ENCODE data around the gene LYG1. TPM values are rescaled to one million over a fixed set of nuclear protein-coding genes. Genes with fewer than 3 reads are reported as not detected.
"Not testable (repeated sequence)": the region's sequence is repeated elsewhere in the genome, so short reads cannot be mapped to it uniquely, and the experiment has no call there.

Gene LYG1
- polyA plus RNA-seq (2012; rRNA removed): 1.2 and 1.4 TPM in 2 replicates
- 0.41 and 0.59 TPM in 2 replicates for polyA plus RNA-seq (2012; cell fraction: cytosol; rRNA removed)
- polyA plus RNA-seq (2012; cell fraction: nucleus; rRNA removed): 9.4 and 10.1 TPM in 2 replicates

DNA sequence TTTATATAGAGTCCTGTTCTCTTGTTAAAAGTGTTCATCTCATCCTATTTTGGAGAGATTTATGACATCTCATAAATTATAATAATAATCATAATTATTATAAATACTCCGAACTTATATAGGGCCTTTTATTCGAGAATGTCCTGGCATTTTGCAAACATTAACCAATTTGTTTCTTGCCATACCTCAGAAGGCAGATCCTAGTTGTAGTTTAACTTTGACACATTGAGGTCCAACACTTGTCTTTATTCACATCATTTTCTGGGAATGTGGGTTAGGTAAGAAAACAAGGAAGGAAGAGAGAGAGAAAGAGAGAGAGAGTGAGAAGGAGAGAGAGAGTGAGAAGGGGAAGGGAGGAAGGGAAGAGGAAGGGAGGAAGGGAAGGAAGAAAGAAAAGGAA lies at the start of gene LYG1:
Gene LYG1 (minus strand): TSS at position 101 of the 400 bp plus-strand sequence. CDS start 5,527 bp downstream, outside the sequence.
- H3K79me2 ChIP-seq (ENCODE audit: insufficient read depth); H4K20me1 ChIP-seq (ENCODE audit: insufficient read depth); DNase-seq; CTCF ChIA-PET; H3K9me3 ChIP-seq; H3K4me1 ChIP-seq (ENCODE audit: control insufficient read depth in 1 of 2, insufficient read depth in 2 of 2, low read depth in 1 of 2, low read length in 1 of 2); H3K36me3 ChIP-seq (replicated peaks in 1 of 2; ENCODE audit: control insufficient read depth in 1 of 2, insufficient read depth in 2 of 2, low read length in 1 of 2); H3K4me3 ChIP-seq (ENCODE audit: low read depth in 2 of 2, low read length in 1 of 2); H3K4me2 ChIP-seq; H3F3A ChIP-seq (replicated peaks; ENCODE audit: insufficient read depth); H3K27ac ChIP-seq (ENCODE audit: low read depth in 2 of 2, low read length in 1 of 2); H3K27me3 ChIP-seq (ENCODE audit: insufficient read depth); H2AFZ ChIP-seq (ENCODE audit: low read depth); H3K9me2 ChIP-seq; POLR2A ChIA-PET; H3K9ac ChIP-seq: not testable (repeated sequence)
- 94% methylated on average over 2 of the region's 2 CpGs for WGBS (ENCODE audit: low lambda C conversion rate)

- Histone ChIP-seq H3K36me3 (replicated peaks in 1 of 2; ENCODE audit: control insufficient read depth in 1 of 2, insufficient read depth in 2 of 2, low read length in 1 of 2) (no peaks in the 10 kb centered on the region), H3K9ac (no peak overlapping the region), H3K27ac (ENCODE audit: low read depth in 2 of 2, low read length in 1 of 2) (no peak overlapping the region), H3K4me1 (ENCODE audit: control insufficient read depth in 1 of 2, insufficient read depth in 2 of 2, low read depth in 1 of 2, low read length in 1 of 2) (no peaks in the 10 kb centered on the region), H3K9me3 (no peaks in the 10 kb centered on the region), H3F3A (replicated peaks; ENCODE audit: insufficient read depth) (no peaks in the 10 kb centered on the region), H2AFZ (ENCODE audit: low read depth) (no peak overlapping the region), H3K27me3 (ENCODE audit: insufficient read depth) (no peaks in the 10 kb centered on the region), H3K9me2 (no peaks in the 10 kb centered on the region), H3K4me3 (ENCODE audit: low read depth in 2 of 2, low read length in 1 of 2) (no peak overlapping the region), H3K79me2 (ENCODE audit: insufficient read depth) (peaks cover 98% of the 10 kb centered on the region), H3K4me2 (no peak overlapping the region), H4K20me1 (ENCODE audit: insufficient read depth) (peaks cover 47% of the 10 kb centered on the region)
- ChIA-PET CTCF (no interaction called here), POLR2A (no interaction called here)
- no peak for DNase-seq
- TF ChIP-seq YY1 (IDR thresholded peaks at IDR 0.05; ENCODE audit: low read depth): no peak
- no peak for TF ChIP-seq MEF2A (IDR thresholded peaks at IDR 0.05; ENCODE audit: borderline replicate concordance, low read depth)
- no peak for TF ChIP-seq USF1 (IDR thresholded peaks at IDR 0.05; ENCODE audit: borderline replicate concordance, low read depth)
- no peak for TF ChIP-seq IRF3 (IDR thresholded peaks at IDR 0.05; ENCODE audit: low read depth, low read length)
- no peak for TF ChIP-seq SIN3A (IDR thresholded peaks at IDR 0.05; ENCODE audit: borderline replicate concordance, low read depth, low read length)
- TF ChIP-seq CHD2 (IDR thresholded peaks at IDR 0.05; ENCODE audit: low read length, partially characterized antibody): no peak
- TF ChIP-seq, protein P1, sequence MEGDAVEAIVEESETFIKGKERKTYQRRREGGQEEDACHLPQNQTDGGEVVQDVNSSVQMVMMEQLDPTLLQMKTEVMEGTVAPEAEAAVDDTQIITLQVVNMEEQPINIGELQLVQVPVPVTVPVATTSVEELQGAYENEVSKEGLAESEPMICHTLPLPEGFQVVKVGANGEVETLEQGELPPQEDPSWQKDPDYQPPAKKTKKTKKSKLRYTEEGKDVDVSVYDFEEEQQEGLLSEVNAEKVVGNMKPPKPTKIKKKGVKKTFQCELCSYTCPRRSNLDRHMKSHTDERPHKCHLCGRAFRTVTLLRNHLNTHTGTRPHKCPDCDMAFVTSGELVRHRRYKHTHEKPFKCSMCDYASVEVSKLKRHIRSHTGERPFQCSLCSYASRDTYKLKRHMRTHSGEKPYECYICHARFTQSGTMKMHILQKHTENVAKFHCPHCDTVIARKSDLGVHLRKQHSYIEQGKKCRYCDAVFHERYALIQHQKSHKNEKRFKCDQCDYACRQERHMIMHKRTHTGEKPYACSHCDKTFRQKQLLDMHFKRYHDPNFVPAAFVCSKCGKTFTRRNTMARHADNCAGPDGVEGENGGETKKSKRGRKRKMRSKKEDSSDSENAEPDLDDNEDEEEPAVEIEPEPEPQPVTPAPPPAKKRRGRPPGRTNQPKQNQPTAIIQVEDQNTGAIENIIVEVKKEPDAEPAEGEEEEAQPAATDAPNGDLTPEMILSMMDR (IDR thresholded peaks at IDR 0.05): no peak
- TF ChIP-seq, protein P2, sequence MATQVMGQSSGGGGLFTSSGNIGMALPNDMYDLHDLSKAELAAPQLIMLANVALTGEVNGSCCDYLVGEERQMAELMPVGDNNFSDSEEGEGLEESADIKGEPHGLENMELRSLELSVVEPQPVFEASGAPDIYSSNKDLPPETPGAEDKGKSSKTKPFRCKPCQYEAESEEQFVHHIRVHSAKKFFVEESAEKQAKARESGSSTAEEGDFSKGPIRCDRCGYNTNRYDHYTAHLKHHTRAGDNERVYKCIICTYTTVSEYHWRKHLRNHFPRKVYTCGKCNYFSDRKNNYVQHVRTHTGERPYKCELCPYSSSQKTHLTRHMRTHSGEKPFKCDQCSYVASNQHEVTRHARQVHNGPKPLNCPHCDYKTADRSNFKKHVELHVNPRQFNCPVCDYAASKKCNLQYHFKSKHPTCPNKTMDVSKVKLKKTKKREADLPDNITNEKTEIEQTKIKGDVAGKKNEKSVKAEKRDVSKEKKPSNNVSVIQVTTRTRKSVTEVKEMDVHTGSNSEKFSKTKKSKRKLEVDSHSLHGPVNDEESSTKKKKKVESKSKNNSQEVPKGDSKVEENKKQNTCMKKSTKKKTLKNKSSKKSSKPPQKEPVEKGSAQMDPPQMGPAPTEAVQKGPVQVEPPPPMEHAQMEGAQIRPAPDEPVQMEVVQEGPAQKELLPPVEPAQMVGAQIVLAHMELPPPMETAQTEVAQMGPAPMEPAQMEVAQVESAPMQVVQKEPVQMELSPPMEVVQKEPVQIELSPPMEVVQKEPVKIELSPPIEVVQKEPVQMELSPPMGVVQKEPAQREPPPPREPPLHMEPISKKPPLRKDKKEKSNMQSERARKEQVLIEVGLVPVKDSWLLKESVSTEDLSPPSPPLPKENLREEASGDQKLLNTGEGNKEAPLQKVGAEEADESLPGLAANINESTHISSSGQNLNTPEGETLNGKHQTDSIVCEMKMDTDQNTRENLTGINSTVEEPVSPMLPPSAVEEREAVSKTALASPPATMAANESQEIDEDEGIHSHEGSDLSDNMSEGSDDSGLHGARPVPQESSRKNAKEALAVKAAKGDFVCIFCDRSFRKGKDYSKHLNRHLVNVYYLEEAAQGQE (IDR thresholded peaks at IDR 0.05; ENCODE audit: low read depth, low read length): no peak
- TF ChIP-seq RAD21 (IDR thresholded peaks at IDR 0.05; ENCODE audit: low read length): no peak
- TF ChIP-seq MXI1 (IDR thresholded peaks at IDR 0.05; ENCODE audit: low read depth, low read length): no peak
- TF ChIP-seq, protein P3, sequence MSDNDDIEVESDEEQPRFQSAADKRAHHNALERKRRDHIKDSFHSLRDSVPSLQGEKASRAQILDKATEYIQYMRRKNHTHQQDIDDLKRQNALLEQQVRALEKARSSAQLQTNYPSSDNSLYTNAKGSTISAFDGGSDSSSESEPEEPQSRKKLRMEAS (IDR thresholded peaks at IDR 0.05; ENCODE audit: low read depth): no peak
- no peak for TF ChIP-seq EZH2phosphoT487 (IDR thresholded peaks at IDR 0.05; ENCODE audit: borderline replicate concordance, low read depth)
- no peak for TF ChIP-seq FOXM1 (IDR thresholded peaks at IDR 0.05; ENCODE audit: low read depth)
- TF ChIP-seq, protein P4, sequence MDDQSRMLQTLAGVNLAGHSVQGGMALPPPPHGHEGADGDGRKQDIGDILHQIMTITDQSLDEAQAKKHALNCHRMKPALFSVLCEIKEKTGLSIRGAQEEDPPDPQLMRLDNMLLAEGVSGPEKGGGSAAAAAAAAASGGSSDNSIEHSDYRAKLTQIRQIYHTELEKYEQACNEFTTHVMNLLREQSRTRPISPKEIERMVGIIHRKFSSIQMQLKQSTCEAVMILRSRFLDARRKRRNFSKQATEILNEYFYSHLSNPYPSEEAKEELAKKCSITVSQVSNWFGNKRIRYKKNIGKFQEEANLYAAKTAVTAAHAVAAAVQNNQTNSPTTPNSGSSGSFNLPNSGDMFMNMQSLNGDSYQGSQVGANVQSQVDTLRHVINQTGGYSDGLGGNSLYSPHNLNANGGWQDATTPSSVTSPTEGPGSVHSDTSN (IDR thresholded peaks at IDR 0.05): no peak
Measured at GRCh38 chr2:99350194-99350593, 49.2 kb upstream of the LYG1 start.

All from SK-N-SH (cell line).